Stimulated activated CD4-positive, alpha-beta T cell treated with anti-CD3 and anti-CD28 coated beads, Interleukin-4, amount 100 ng/mL, for 48 hours (primary cell): Measurements from ENCODE around the gene MT1G.

Experiments
- DNase-seq, 2 donors: peaks; one replicate each; pipeline ENCODE4 v3.0.0-alpha.2; 2020; ENCODE audit warnings: low read depth in 2 of 2

The MT1G gene

DNA sequence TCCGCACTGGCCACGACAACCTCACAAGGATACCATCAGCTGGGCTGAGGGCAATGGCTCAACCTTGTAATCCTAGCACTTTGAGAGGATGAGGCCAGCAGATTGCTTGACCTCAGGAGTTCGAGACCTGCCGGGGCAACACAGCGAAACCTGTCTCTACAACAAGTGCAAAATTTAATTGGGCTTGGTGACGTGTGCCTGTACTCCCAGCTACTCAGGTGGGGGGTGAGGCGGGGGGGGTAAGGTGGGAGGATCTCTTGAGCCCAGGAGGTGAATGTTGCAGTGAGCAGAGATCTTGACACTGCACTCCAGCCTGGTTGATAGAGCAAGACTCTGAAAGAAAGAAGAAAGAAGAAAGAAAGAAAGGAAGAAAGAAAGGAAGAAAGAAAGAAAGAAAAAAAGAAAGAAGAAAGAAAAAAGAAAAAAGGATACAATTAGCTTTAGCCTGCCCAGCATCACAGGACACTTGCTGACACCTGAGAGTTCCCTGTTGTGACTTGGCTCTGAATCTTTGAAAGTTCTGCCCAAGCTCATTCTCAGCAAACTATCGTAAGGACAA is 47.4 kb downstream of the MT1G start:
- no peak for DNase-seq

DNA sequence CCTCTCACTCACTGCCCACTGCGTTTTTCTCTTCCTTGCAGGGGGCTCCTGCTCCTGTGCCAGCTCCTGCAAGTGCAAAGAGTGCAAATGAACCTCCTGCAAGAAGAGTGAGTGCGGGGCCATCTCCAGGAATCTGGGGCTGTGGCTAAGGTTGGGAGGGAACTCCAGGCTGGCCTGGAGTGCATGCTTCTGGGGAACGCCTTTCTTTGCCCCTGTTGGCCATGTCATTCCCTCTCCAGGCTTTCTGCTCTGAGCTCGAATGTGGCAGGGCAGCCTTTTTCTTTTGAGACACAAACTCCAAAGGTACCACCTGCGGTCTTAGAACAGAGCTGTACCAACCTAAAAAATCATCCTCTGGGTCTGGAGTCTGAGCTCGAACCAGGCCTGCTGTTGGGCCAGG is 49.7 kb downstream of the MT1G start:
- no peak for DNase-seq

- DNase-seq: peak; percentile 47 to 68
Measured at GRCh38 chr16:56617212-56618085, 50.4 kb downstream of the MT1G start.
